ENCODE results near the gene RHOBTB3.

The RHOBTB3 gene

DNA sequence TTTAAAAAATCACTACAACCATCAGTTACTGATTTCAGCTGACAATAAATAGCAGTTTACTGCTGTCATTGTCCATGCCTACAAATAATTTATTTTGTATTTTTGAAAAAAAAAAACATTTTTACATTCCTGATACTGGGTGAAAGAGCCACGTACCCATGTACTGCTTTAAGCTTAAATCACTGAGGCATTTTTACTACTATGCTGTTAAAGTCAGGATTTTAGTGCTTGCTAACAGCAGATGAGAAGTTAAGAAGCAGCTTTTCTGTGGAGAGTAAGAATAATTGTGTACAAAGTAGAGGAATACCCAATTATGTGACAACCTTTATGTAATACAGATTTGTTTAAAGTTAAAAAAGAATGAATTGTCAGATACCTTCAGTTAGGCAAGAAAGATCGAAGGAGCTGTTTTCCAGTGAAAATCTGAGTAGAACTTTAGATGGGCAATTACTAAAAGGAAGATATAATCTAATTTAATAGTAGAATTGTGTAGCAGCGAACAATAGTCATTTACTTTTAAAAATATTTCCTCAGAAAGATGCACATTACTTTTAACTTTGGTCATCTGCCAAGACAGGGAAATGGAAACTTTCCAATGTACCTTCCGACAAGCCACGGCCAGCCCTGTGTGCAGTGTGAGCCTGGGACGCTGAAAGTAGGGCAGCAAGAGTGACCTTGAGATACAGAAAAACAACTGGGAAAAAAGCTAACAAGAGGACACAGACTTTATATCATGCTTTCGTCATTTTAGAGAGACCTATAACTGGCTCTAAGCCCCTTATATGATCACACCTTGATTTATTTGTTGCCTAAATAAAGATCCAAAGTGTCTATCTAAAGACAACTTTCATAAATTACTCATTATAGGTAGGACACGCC, 39.9 kb downstream of the RHOBTB3 start:
- ATAC-seq, result no peak

- no peak for ATAC-seq
These were observed 40.8 kb downstream of the RHOBTB3 start for GRCh38 chr5:95771892-95772291.

GRCh38 chr5:95773335-95774059, 42.4 kb downstream of the RHOBTB3 start:
- ATAC-seq, result no peak

DNA sequence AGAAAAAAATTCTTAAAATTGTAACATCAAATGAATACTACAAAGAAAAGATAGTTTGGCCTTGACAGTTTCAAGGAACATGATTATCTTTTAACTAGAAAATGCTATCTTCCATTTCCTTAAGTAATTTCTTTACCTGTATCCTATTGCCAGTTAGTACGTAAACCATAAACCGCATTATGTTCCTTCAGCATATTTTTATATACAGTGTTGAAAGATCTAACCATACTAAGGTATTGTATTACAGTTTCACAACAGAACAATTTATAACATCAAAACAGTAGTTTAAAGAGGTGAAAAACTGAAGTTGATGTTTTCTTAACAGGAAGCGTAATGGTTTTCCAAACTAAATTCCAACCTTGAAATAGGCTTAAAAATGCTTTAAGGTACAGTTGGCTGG, 46.3 kb downstream of the RHOBTB3 start:
- ATAC-seq, result no peak

DNA sequence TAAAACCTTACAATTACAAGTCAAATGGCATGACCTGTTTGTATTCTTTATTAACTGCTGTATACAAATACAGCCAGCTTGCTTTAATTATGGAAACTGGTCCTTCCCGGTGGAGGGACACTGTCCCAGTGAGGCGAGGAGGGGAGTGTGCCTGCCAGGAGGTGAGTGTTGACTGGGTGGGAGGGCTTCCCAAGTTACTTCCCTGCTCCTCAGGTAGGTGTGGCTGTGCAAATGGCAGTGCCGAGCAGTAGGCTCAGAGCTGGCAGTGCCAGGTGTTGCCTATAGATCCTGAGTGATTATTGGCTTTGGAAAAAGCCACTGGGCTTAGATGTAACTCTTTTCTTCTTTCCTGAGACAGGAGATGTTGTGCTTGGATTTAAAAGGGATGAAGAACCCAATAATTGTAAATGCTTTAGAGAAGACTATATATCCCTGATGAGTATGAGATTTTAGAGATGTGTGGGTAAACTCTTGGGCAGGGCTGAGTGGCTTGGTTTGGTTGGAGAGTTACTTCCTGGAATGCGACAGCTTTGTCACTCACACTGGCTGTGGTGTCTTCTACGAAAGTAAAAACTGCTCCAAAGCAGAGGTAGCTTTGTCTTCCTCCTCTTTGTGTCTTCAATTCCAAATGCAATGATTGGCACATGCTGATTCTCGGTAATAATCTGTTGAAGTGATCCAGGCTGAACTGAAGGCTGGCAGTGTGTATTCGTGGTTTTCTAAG, 47.7 kb downstream of the RHOBTB3 start:
- ATAC-seq, result no peak

DNA sequence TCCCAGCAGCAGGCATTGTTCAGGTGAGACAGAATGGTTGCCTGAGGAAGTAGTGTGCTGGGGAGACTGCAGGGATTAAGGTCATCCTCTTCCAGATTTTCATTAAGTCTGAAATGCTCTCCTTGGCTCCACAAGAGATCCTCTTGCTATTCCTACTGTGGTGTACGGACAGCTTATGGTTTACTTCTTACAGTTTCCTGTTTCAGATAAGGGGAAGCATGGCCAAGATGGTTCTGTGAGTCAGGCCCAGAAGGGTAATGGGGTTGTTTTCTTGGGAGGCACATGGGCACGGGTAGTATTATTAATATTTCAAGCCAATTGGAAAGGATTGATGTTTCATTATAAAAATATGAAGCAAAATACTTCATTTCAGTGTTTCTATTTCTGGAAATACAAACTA, 48.5 kb downstream of the RHOBTB3 start:
- ATAC-seq, result no peak

- no peak for ATAC-seq
These were observed 49.5 kb downstream of the RHOBTB3 start for GRCh38 chr5:95780597-95780996.

- ATAC-seq, result peak; percentile 83 to 98
These were observed 50.0 kb downstream of the RHOBTB3 start for GRCh38 chr5:95781101-95781583.

DNA sequence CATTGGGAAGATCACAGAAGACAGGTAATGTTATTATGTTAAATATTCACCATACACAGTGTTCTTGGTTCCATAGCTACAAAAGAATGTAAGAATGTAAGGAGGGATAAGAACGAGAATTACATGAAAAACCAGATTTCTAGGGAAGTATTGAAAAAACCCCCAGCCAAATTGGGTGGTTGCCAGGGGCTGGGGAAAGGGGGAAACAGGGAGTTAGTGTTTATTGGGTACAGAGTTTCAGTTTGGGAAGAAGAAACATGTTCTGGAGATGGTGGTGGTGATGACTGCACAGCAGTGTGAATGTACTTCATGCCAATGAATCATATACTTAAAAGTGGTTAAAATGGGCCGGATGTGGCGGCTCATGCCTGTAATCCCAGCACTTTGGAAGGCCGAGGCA, 51.0 kb downstream of the RHOBTB3 start:
- ATAC-seq, result no peak

- ATAC-seq, result no peak
These were observed 52.5 kb downstream of the RHOBTB3 start for GRCh38 chr5:95783661-95784060.

- ATAC-seq, result no peak
These were observed 53.6 kb downstream of the RHOBTB3 start for GRCh38 chr5:95784514-95785302.

DNA sequence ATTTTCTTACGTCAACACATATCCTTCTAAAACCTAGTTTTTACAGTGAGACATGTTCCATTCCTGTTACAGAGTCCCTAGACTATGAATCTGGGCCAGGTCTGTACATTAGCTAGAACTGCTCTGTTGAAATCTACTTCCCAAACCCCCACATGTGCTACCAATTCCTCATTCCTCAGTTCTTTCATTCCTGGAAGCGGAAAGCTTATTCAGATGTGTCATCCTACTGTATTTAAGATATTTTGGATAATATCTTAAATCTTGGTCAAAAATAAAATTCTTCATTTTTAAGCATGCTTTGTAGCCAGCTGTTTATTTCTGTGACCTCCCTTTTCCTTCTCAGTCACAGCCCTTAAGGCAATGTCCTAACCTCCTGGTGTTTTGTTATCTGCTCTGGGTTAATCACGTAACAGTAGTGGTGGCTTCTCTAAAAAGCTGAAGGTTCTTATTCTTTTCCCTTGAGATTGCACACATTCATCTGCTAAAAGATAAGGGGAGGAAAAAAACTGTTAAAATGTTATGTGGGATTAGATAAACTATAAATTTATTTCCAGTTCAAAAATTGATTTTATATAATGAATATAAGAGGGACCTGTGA, 55.8 kb downstream of the RHOBTB3 start:
- no peak for ATAC-seq

GRCh38 chr5:95788493-95788892, 57.4 kb downstream of the RHOBTB3 start:
- no peak for ATAC-seq

DNA sequence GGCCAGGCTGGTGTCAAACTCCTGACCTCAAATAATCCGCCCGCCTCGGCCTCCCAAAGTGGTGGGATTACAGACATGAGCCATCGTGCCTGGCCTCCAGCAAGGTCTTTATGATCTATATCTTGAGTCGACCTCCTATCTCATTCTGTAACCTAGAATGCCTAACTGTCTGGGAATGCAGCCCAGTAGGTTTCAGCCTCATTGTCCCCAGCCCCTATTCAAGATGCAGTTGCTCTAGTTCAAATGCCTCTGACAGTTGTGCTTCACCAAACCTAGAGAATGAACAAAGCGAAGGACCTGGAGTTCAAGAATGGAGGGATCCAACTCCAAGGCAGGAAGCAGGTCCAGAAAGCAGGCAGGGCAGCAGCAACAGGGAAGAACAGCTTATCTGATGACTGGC, 60.6 kb downstream of the RHOBTB3 start:
- no peak for ATAC-seq

GRCh38 chr5:95794070-95794516, 63.0 kb downstream of the RHOBTB3 start:
- ATAC-seq, result no peak

DNA sequence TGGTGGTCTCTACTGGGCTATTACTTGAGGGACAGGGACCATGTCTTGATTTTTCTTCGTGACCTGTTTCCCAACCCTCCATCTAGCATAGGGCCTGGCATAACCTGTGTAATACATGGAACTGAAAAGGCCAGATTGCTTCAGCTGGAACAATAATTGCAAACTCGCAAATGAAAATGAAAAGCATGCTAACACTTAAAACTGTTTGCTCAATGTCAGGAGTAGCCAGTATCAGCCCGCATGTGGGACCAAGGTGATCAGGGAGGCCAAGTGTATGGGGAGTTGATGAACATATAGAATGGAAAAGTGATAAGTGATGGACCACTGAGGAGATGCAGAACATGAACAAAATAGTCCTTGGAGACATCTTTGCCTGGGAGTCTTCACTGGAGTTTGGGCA, 66.2 kb downstream of the RHOBTB3 start:
- ATAC-seq, result no peak

- no peak for ATAC-seq
These were observed 66.9 kb downstream of the RHOBTB3 start for GRCh38 chr5:95798048-95798447.

DNA sequence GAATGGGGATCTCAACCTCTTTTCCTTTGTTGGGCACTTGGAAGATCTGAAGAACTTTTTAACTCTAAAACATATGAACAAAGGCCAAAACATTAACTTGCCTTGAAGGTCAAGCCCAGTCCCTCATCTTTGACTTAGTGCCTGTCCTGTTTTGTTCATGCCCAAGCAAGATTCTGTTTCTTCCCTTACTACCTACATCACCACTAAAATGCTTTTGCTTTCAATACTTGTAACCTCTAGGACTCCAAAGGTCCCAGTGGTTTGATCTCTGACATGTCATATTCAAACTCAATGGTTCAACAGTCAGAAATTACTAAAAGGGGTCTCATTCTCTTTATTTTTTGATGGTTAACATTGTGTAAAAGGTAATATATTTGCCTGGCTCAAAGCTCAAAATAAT, 67.4 kb downstream of the RHOBTB3 start:
- peak in 1 of 2 donors; percentile 30 for ATAC-seq

DNA sequence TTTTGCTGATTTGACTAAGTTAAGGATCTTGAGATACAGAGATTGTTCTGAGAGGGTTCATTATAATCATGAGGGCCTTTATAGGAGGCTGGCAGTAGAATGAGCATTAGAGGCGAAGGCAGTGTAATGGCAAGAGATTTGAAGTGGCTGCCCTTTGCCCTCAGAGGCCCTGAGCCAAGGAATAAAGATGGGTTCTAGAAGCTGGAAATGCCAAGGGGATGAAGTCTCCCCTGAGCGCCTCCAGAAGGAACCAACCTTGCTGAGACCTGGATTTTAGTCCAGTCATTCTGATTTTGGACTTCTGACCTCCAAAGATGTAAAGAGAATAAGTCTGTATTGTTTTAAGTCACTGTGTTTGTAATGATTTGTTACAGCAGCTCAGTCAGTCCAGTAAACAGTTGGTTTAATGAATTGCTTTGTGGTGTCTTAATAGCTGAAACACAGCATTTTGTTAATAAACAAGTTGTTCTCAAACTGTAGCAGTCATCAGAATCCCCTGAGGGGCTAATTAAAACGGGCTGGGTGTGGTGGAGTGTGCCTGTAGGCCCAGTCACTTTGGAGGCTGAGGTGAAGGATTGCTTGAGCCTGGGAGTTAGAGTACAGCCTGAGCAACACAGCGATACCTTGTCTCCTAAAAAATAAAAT, 68.2 kb downstream of the RHOBTB3 start:
- ATAC-seq, result no peak

GRCh38 chr5:95800553-95800952, 69.4 kb downstream of the RHOBTB3 start:
- no peak for ATAC-seq

GRCh38 chr5:95801532-95801931, 70.4 kb downstream of the RHOBTB3 start:
- ATAC-seq, result no peak

Measured in activated CD4-positive, CD25-positive, alpha-beta regulatory T cell treated with anti-CD3 and anti-CD28 coated beads, Interleukin-2, amount 50 U/mL, for 24 hours (primary cell).